ENCODE measurements around the gene DLG2.
"Not testable (repeated sequence)": the region's sequence is repeated elsewhere in the genome, so short reads cannot be mapped to it uniquely, and the experiment has no call there.

The DLG2 gene

GRCh38 chr11:85231588-85231987 is 395.6 kb downstream of the DLG2 start:
- CTCF ChIA-PET: no interaction called here
- POLR2A ChIA-PET (ENCODE audit: low non-redundant PET): no interaction called here

GRCh38 chr11:85229723-85230122 is 397.4 kb downstream of the DLG2 start:
- DNase-seq (ENCODE audit: low spot score); POLR2A ChIA-PET (ENCODE audit: low non-redundant PET); H3K27ac ChIP-seq; CTCF ChIA-PET: not testable (repeated sequence)

More at GRCh38 chr11:85231588-85231987, 395.6 kb downstream of the DLG2 start:
- DNase-seq (ENCODE audit: low spot score): no peak
- no peak for TF ChIP-seq CTCF (conservative IDR thresholded peaks at IDR 0.05; ENCODE audit: low read depth)
- no peak overlapping the region for H3K27ac ChIP-seq

GRCh38 chr11:85196968-85197367 is 430.2 kb downstream of the DLG2 start:
- no peak for TF ChIP-seq CTCF (conservative IDR thresholded peaks at IDR 0.05; ENCODE audit: low read depth)
- ChIA-PET CTCF (no interaction called here), POLR2A (ENCODE audit: low non-redundant PET) (no interaction called here)
- no peak for DNase-seq (ENCODE audit: low spot score)
- H3K27ac ChIP-seq: no peak overlapping the region

GRCh38 chr11:85195934-85196333 is 431.2 kb downstream of the DLG2 start:
- no peak overlapping the region for H3K27ac ChIP-seq
- no peak for DNase-seq (ENCODE audit: low spot score)
- CTCF ChIA-PET: no interaction called here
- POLR2A ChIA-PET (ENCODE audit: low non-redundant PET): no interaction called here
- TF ChIP-seq CTCF (conservative IDR thresholded peaks at IDR 0.05; ENCODE audit: low read depth): no peak

- no peak for TF ChIP-seq CTCF (conservative IDR thresholded peaks at IDR 0.05; ENCODE audit: low read depth)
- POLR2A ChIA-PET (ENCODE audit: low non-redundant PET): no interaction called here
- no peak for DNase-seq (ENCODE audit: low spot score)
- H3K27ac ChIP-seq: no peak overlapping the region
- CTCF ChIA-PET: no interaction called here
Observed at GRCh38 chr11:85187992-85188391, 439.2 kb downstream of the DLG2 start.

DNA sequence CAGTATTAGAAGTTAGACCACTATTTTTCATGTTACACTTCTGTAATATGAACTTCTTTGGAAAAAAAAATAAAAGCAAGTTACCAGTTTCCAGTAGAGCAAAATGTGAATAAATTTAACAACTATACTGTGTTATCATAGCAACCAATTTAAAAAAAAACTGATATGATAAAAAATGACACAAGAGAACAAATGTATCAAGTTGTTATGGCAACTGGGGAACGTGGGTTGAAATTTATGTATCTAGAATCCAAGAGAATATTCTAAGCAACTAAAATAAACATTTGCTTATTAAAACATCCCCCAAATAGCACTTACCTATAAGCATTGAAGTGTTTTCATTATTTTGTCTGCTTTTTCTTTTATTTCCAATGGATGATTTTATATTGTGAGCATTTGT is 442.4 kb downstream of the DLG2 start:
- no peak for DNase-seq (ENCODE audit: low spot score)
- CTCF ChIA-PET: no interaction called here
- H3K27ac ChIP-seq: no peak overlapping the region
- POLR2A ChIA-PET (ENCODE audit: low non-redundant PET): no interaction called here
- no peak for TF ChIP-seq CTCF (conservative IDR thresholded peaks at IDR 0.05; ENCODE audit: low read depth)

- ChIA-PET POLR2A (ENCODE audit: low non-redundant PET) (no interaction called here), CTCF (interaction anchor here (0.6 kb wide), 1 partner anchor 309 kb away, joined by 6 read pairs; no protein-coding TSS in a partner anchor)
- no peak overlapping the region for H3K27ac ChIP-seq
- DNase-seq (ENCODE audit: low spot score): no peak
- 0 out of 2 replicates have a peak, but pooled peaks have one; percentile 11 for TF ChIP-seq CTCF (conservative IDR thresholded peaks at IDR 0.05; ENCODE audit: low read depth)
Observed at GRCh38 chr11:85182441-85183387, 444.4 kb downstream of the DLG2 start.
